Neural crest cell (in vitro differentiated cells): ENCODE measurements around the gene CD4. TPM values are rescaled to one million over a fixed set of nuclear protein-coding genes. Genes with fewer than 3 reads are reported as not detected.

Source experiments
- DNase-seq: peaks from one replicate; pipeline ENCODE4 v3.0.0; 2021; ENCODE audit warnings: low read depth, mixed read lengths, low spot score
- H3K27ac Mint-ChIP-seq: one replicate; pipeline ENCODE4 v1.8.0; 2021; ENCODE audit warnings: mild to moderate bottlenecking, mixed read lengths; ENCODE audit not compliant: unreplicated experiment
- H3K27me3 Mint-ChIP-seq: 2 replicates; pipeline ENCODE4 v1.8.0; 2021; ENCODE audit warnings: low read depth, mild to moderate bottlenecking, mixed read lengths
- H3K36me3 Mint-ChIP-seq: 2 replicates; pipeline ENCODE4 v1.8.0; 2021; ENCODE audit warnings: low read depth, mild to moderate bottlenecking, mixed read lengths
- H3K4me1 Mint-ChIP-seq: 2 replicates; pipeline ENCODE4 v1.8.0; 2021; ENCODE audit warnings: mixed read lengths
- H3K4me3 Mint-ChIP-seq: one replicate; pipeline ENCODE4 v1.8.0; 2021; ENCODE audit warnings: mild to moderate bottlenecking, mixed read lengths
- H3K9me3 Mint-ChIP-seq: 2 replicates; pipeline ENCODE4 v1.8.0; 2021; ENCODE audit warnings: mixed read lengths
- CTCF ChIP-seq: fragments of 200-600 bp; sonication (generic); conservative IDR thresholded peaks from 2 replicates; pipeline ENCODE4 v1.5.0; 2021; ENCODE audit warnings: antibody characterized with exemption, mild to moderate bottlenecking
- total RNA-seq: library from RNA; stranded (reverse); gene quantifications from 2 replicates; pipeline ENCODE4 v1.2.1, GENCODE V29; 2021

Gene CD4
- total RNA-seq, 1 donor from 2014 or later = 4.1 TPM

GRCh38 chr12:6778574-6779550, 10.5 kb upstream of the CD4 start:
- peak; percentile 99 for DNase-seq
- Mint-ChIP-seq H3K27me3 (peaks cover 18% of the 10 kb centered on the region), H3K27ac (peak overlapping the region; percentile 82)

GRCh38 chr12:6779708-6780432, 9.5 kb upstream of the CD4 start:
- Mint-ChIP-seq H3K4me3 (peak overlapping the region; percentile 84), H3K36me3 (peaks cover 9% of the 10 kb centered on the region), H3K9me3 (no peaks in the 10 kb centered on the region), H3K4me1 (peaks cover 22% of the 10 kb centered on the region), H3K27me3 (peaks cover 9% of the 10 kb centered on the region), H3K27ac (peak overlapping the region; percentile 82)
- no peak for TF ChIP-seq CTCF
- DNase-seq = no peak

More at GRCh38 chr12:6778574-6779550, 10.5 kb upstream of the CD4 start:
- no peaks in the 10 kb centered on the region for H3K9me3 Mint-ChIP-seq
- H3K36me3 Mint-ChIP-seq = peaks cover 11% of the 10 kb centered on the region
- peak; percentile 100 for TF ChIP-seq CTCF
- H3K4me1 Mint-ChIP-seq = peaks cover 25% of the 10 kb centered on the region
- H3K4me3 Mint-ChIP-seq = peak overlapping the region; percentile 84

GRCh38 chr12:6780573-6780972, 8.8 kb upstream of the CD4 start:
- TF ChIP-seq CTCF = no peak
- peaks cover 4% of the 10 kb centered on the region for H3K36me3 Mint-ChIP-seq
- no peak overlapping the region for H3K27ac Mint-ChIP-seq
- H3K27me3 Mint-ChIP-seq = peaks cover 9% of the 10 kb centered on the region
- H3K4me1 Mint-ChIP-seq = peaks cover 21% of the 10 kb centered on the region
- H3K9me3 Mint-ChIP-seq = no peaks in the 10 kb centered on the region
- no peak for DNase-seq
- no peak overlapping the region for H3K4me3 Mint-ChIP-seq

- H3K9me3 Mint-ChIP-seq = no peaks in the 10 kb centered on the region
- no peak for TF ChIP-seq CTCF
- no peak overlapping the region for H3K4me3 Mint-ChIP-seq
- H3K27me3 Mint-ChIP-seq = peaks cover 6% of the 10 kb centered on the region
- no peaks in the 10 kb centered on the region for H3K36me3 Mint-ChIP-seq
- DNase-seq = no peak
- H3K4me1 Mint-ChIP-seq = peaks cover 31% of the 10 kb centered on the region
- no peak overlapping the region for H3K27ac Mint-ChIP-seq
Measured at GRCh38 chr12:6782119-6782518, 7.2 kb upstream of the CD4 start.

- Mint-ChIP-seq H3K36me3 (no peaks in the 10 kb centered on the region), H3K9me3 (no peaks in the 10 kb centered on the region), H3K27me3 (peaks cover 6% of the 10 kb centered on the region), H3K4me3 (no peak overlapping the region), H3K4me1 (peaks cover 29% of the 10 kb centered on the region), H3K27ac (no peak overlapping the region)
- no peak for DNase-seq
- no peak for TF ChIP-seq CTCF
Measured at GRCh38 chr12:6782850-6783566, 6.3 kb upstream of the CD4 start.
